ENCODE measurements around the gene SUMO1. TPM values are rescaled to one million over a fixed set of nuclear protein-coding genes. Genes with fewer than 3 reads are reported as not detected.

Gene SUMO1
- total RNA-seq, 2 experiments from 2014 or later = 79.6 to 104 TPM

GRCh38 chr2:202187570-202187969, 50.8 kb downstream of the SUMO1 start:
- ATAC-seq (no peak), DNase-seq (no peak)
- Mint-ChIP-seq H3K27me3 (peaks cover 42% of the 10 kb centered on the region), H3K4me1 (no peaks in the 10 kb centered on the region), H3K4me3 (no peak overlapping the region), H3K27ac (no peak overlapping the region), H3K36me3 (no peaks in the 10 kb centered on the region), H3K9me3 (ENCODE audit: low read depth) (no peaks in the 10 kb centered on the region)
- CTCF ChIA-PET = no interaction called here

GRCh38 chr2:202186641-202187202, 51.7 kb downstream of the SUMO1 start:
- no peak overlapping the region for H3K27ac Mint-ChIP-seq
- H3K9me3 Mint-ChIP-seq (ENCODE audit: low read depth) = no peaks in the 10 kb centered on the region
- H3K4me3 Mint-ChIP-seq = no peak overlapping the region
- ATAC-seq = no peak
- CTCF ChIA-PET = no interaction called here
- H3K36me3 Mint-ChIP-seq = no peaks in the 10 kb centered on the region
- no peaks in the 10 kb centered on the region for H3K4me1 Mint-ChIP-seq
- H3K27me3 Mint-ChIP-seq = peaks cover 49% of the 10 kb centered on the region
- no peak for DNase-seq

- no peak for DNase-seq
- Mint-ChIP-seq H3K27ac (no peak overlapping the region), H3K9me3 (ENCODE audit: low read depth) (no peaks in the 10 kb centered on the region), H3K4me3 (no peak overlapping the region), H3K36me3 (no peaks in the 10 kb centered on the region), H3K27me3 (peaks cover 45% of the 10 kb centered on the region), H3K4me1 (no peaks in the 10 kb centered on the region)
- CTCF ChIA-PET = no interaction called here
- no peak for ATAC-seq
These were observed 53.2 kb downstream of the SUMO1 start for GRCh38 chr2:202185156-202185555.

GRCh38 chr2:202184557-202184956, 53.8 kb downstream of the SUMO1 start:
- H3K27ac Mint-ChIP-seq = no peak overlapping the region
- no peaks in the 10 kb centered on the region for H3K9me3 Mint-ChIP-seq (ENCODE audit: low read depth)
- no peak for DNase-seq
- no peaks in the 10 kb centered on the region for H3K4me1 Mint-ChIP-seq
- peaks cover 43% of the 10 kb centered on the region for H3K27me3 Mint-ChIP-seq
- CTCF ChIA-PET = no interaction called here
- no peak overlapping the region for H3K4me3 Mint-ChIP-seq
- ATAC-seq = no peak
- H3K36me3 Mint-ChIP-seq = no peaks in the 10 kb centered on the region

- no peak overlapping the region for H3K27ac Mint-ChIP-seq
These were observed 59.9 kb downstream of the SUMO1 start for GRCh38 chr2:202178346-202178958.

GRCh38 chr2:202172439-202173211, 65.8 kb downstream of the SUMO1 start:
- Mint-ChIP-seq H3K36me3 (no peaks in the 10 kb centered on the region), H3K4me3 (no peak overlapping the region), H3K4me1 (peaks cover 19% of the 10 kb centered on the region), H3K27me3 (no peaks in the 10 kb centered on the region), H3K9me3 (ENCODE audit: low read depth) (no peaks in the 10 kb centered on the region), H3K27ac (peak overlapping the region; percentile 41)
- ATAC-seq (peak; percentile 72), DNase-seq (peak; percentile 51)
- CTCF ChIA-PET = interaction anchor here (1.1 kb wide), 2 partner anchors 9 to 312 kb away, joined by 3 to 6 read pairs; no protein-coding TSS in a partner anchor

More at GRCh38 chr2:202178346-202178958, 59.9 kb downstream of the SUMO1 start:
- ATAC-seq (peak; percentile 72), DNase-seq (peak; percentile 64)
- H3K9me3 Mint-ChIP-seq (ENCODE audit: low read depth) = no peaks in the 10 kb centered on the region
- CTCF ChIA-PET = interaction anchor here (0.7 to 3.4 kb wide), 8 partner anchors 14 to 325 kb away, joined by 3 to 34 read pairs (median 5); no protein-coding TSS in a partner anchor
- H3K27me3 Mint-ChIP-seq = peaks cover 20% of the 10 kb centered on the region
- H3K4me1 Mint-ChIP-seq = peaks cover under 1% of the 10 kb centered on the region
- no peak overlapping the region for H3K4me3 Mint-ChIP-seq
- H3K36me3 Mint-ChIP-seq = no peaks in the 10 kb centered on the region

GRCh38 chr2:202171241-202171825, 67.1 kb downstream of the SUMO1 start:
- CTCF ChIA-PET = interaction anchor here (1.5 kb wide), 1 partner anchor 8 kb away, joined by 3 read pairs; no protein-coding TSS in a partner anchor
- DNase-seq (no peak), ATAC-seq (no peak)
- no peak overlapping the region for H3K27ac Mint-ChIP-seq
- H3K4me3 Mint-ChIP-seq = no peak overlapping the region
- peaks cover 19% of the 10 kb centered on the region for H3K4me1 Mint-ChIP-seq
- no peaks in the 10 kb centered on the region for H3K27me3 Mint-ChIP-seq
- no peaks in the 10 kb centered on the region for H3K9me3 Mint-ChIP-seq (ENCODE audit: low read depth)
- no peaks in the 10 kb centered on the region for H3K36me3 Mint-ChIP-seq

GRCh38 chr2:202169832-202170424, 68.5 kb downstream of the SUMO1 start:
- Mint-ChIP-seq H3K9me3 (ENCODE audit: low read depth) (no peaks in the 10 kb centered on the region), H3K4me1 (peaks cover 19% of the 10 kb centered on the region), H3K36me3 (no peaks in the 10 kb centered on the region), H3K27me3 (no peaks in the 10 kb centered on the region), H3K27ac (no peak overlapping the region), H3K4me3 (no peak overlapping the region)
- no peak for DNase-seq
- ATAC-seq = no peak
- CTCF ChIA-PET = interaction anchor here (1.4 to 1.5 kb wide), 2 partner anchors 9 to 309 kb away, joined by 3 to 4 read pairs; no protein-coding TSS in a partner anchor

- no peaks in the 10 kb centered on the region for H3K36me3 Mint-ChIP-seq
- no peak for DNase-seq
- peaks cover 19% of the 10 kb centered on the region for H3K4me1 Mint-ChIP-seq
- H3K4me3 Mint-ChIP-seq = no peak overlapping the region
- H3K27me3 Mint-ChIP-seq = no peaks in the 10 kb centered on the region
- H3K27ac Mint-ChIP-seq = no peak overlapping the region
- ATAC-seq = no peak
- no peaks in the 10 kb centered on the region for H3K9me3 Mint-ChIP-seq (ENCODE audit: low read depth)
- CTCF ChIA-PET = no interaction called here
These were observed 69.3 kb downstream of the SUMO1 start for GRCh38 chr2:202169131-202169530.

- DNase-seq (no peak), ATAC-seq (no peak)
- peaks cover 6% of the 10 kb centered on the region for H3K4me1 Mint-ChIP-seq
- no peaks in the 10 kb centered on the region for H3K9me3 Mint-ChIP-seq (ENCODE audit: low read depth)
- no peaks in the 10 kb centered on the region for H3K27me3 Mint-ChIP-seq
- CTCF ChIA-PET = no interaction called here
- H3K36me3 Mint-ChIP-seq = no peaks in the 10 kb centered on the region
- H3K4me3 Mint-ChIP-seq = no peak overlapping the region
- no peak overlapping the region for H3K27ac Mint-ChIP-seq
These were observed 72.5 kb downstream of the SUMO1 start for GRCh38 chr2:202165945-202166344.

GRCh38 chr2:202165208-202165607, 73.2 kb downstream of the SUMO1 start:
- DNase-seq (no peak), ATAC-seq (no peak)
- H3K9me3 Mint-ChIP-seq (ENCODE audit: low read depth) = no peaks in the 10 kb centered on the region
- no peaks in the 10 kb centered on the region for H3K36me3 Mint-ChIP-seq
- H3K4me3 Mint-ChIP-seq = no peak overlapping the region
- CTCF ChIA-PET = no interaction called here
- H3K4me1 Mint-ChIP-seq = peaks cover 4% of the 10 kb centered on the region
- H3K27ac Mint-ChIP-seq = no peak overlapping the region
- no peaks in the 10 kb centered on the region for H3K27me3 Mint-ChIP-seq

GRCh38 chr2:202164411-202164810, 74.0 kb downstream of the SUMO1 start:
- no peak for DNase-seq
- ATAC-seq = no peak
- CTCF ChIA-PET = no interaction called here
- H3K27ac Mint-ChIP-seq = no peak overlapping the region
- peaks cover 4% of the 10 kb centered on the region for H3K4me1 Mint-ChIP-seq
- no peak overlapping the region for H3K4me3 Mint-ChIP-seq
- no peaks in the 10 kb centered on the region for H3K9me3 Mint-ChIP-seq (ENCODE audit: low read depth)
- H3K27me3 Mint-ChIP-seq = no peaks in the 10 kb centered on the region
- no peaks in the 10 kb centered on the region for H3K36me3 Mint-ChIP-seq

GRCh38 chr2:202161151-202161835, 77.1 kb downstream of the SUMO1 start:
- Mint-ChIP-seq H3K9me3 (ENCODE audit: low read depth) (no peaks in the 10 kb centered on the region), H3K36me3 (no peaks in the 10 kb centered on the region), H3K27ac (no peak overlapping the region), H3K4me3 (no peak overlapping the region), H3K4me1 (peaks cover 4% of the 10 kb centered on the region), H3K27me3 (peaks cover 4% of the 10 kb centered on the region)
- CTCF ChIA-PET = no interaction called here
- ATAC-seq (no peak), DNase-seq (no peak)

All from activated CD8-positive, alpha-beta memory T cell treated with anti-CD3 and anti-CD28 coated beads, Interleukin-2, amount 10 ng/mL, durations not matched to agents 7 days and 5 days (primary cell).